HepG2 (cell line): ENCODE measurements around the gene TIMELESS. TPM values are rescaled to one million over a fixed set of nuclear protein-coding genes. Genes with fewer than 3 reads are reported as not detected.
A peak's percentile ranks its signal among the peaks of the same experiment; 100 is the strongest.

Experiments
- FUBP1 ChIP-seq: sonication (generic); formaldehyde crosslinking; IDR thresholded peaks from 2 replicates; pipeline ENCODE4 v1.5.1; 2020; ENCODE audit warnings: missing genetic modification reagents, mild to moderate bottlenecking, borderline replicate concordance
- GPBP1L1 ChIP-seq: sonication (generic); formaldehyde crosslinking; IDR thresholded peaks from 2 replicates; pipeline ENCODE4 v1.5.0; 2020; ENCODE audit warnings: mild to moderate bottlenecking, missing genetic modification reagents
- GTF3A ChIP-seq: sonication (generic); formaldehyde crosslinking; conservative IDR thresholded peaks from 2 replicates; pipeline ENCODE4 v1.4.0; 2020; ENCODE audit warnings: mild to moderate bottlenecking, missing genetic modification reagents
- HDAC2 ChIP-seq: sonication (generic); formaldehyde crosslinking; IDR thresholded peaks from 2 replicates; pipeline ENCODE4 v1.4.0; 2020; ENCODE audit warnings: missing genetic modification reagents
- JARID2 ChIP-seq: sonication (generic); formaldehyde crosslinking; IDR thresholded peaks from 2 replicates; pipeline ENCODE4 v1.8.1; 2023; ENCODE audit warnings: missing genetic modification reagents, inconsistent platforms; ENCODE audit not compliant: insufficient replicate concordance
- MYNN ChIP-seq: sonication (generic); formaldehyde crosslinking; IDR thresholded peaks from 2 replicates; pipeline ENCODE4 v1.4.0; 2020; ENCODE audit warnings: mild to moderate bottlenecking, low read depth, missing genetic modification reagents
- NCOA2 ChIP-seq: sonication (generic); formaldehyde crosslinking; IDR thresholded peaks from 2 replicates; pipeline ENCODE4 v1.8.0; 2022; ENCODE audit warnings: inconsistent platforms
- RCOR2 ChIP-seq: IDR thresholded peaks from 2 replicates; pipeline ENCODE4 v1.6.1; 2016; ENCODE audit warnings: missing biosample characterization, missing genetic modification reagents
- RXRB ChIP-seq: IDR thresholded peaks from 2 replicates; pipeline ENCODE4 v1.6.1; 2016; ENCODE audit warnings: borderline replicate concordance, missing genetic modification reagents, missing compliant biosample characterization
- TEF ChIP-seq: sonication (generic); formaldehyde crosslinking; IDR thresholded peaks from 2 replicates; pipeline ENCODE4 v1.5.0; 2020; ENCODE audit warnings: missing genetic modification reagents
- THAP9 ChIP-seq: sonication (generic); formaldehyde crosslinking; IDR thresholded peaks from 2 replicates; pipeline ENCODE4; 2020; ENCODE audit warnings: missing genetic modification reagents, mild to moderate bottlenecking, borderline replicate concordance
- ZBTB33 ChIP-seq: sonication (generic); formaldehyde crosslinking; IDR thresholded peaks from 2 replicates; pipeline ENCODE4 v1.4.0; 2020; ENCODE audit warnings: missing genetic modification reagents
- ZMYM4 ChIP-seq: sonication (generic); formaldehyde crosslinking; IDR thresholded peaks from 2 replicates; pipeline ENCODE4 v1.8.1; 2023; ENCODE audit warnings: mild to moderate bottlenecking, missing genetic modification reagents
- ZNF205 ChIP-seq: IDR thresholded peaks from 2 replicates; pipeline ENCODE4 v1.6.1; 2018; ENCODE audit warnings: missing biosample characterization, missing genetic modification reagents
- ZNF264 ChIP-seq: sonication (generic); formaldehyde crosslinking; IDR thresholded peaks from 2 replicates; pipeline ENCODE4 v1.4.0; 2020; ENCODE audit warnings: missing genetic modification reagents
- ZNF337 ChIP-seq: sonication (generic); formaldehyde crosslinking; IDR thresholded peaks from 2 replicates; pipeline ENCODE4 v1.5.1; 2020; ENCODE audit warnings: missing genetic modification reagents, low read depth, mild to moderate bottlenecking, borderline replicate concordance
- ZNF460 ChIP-seq: sonication (generic); formaldehyde crosslinking; IDR thresholded peaks from 2 replicates; pipeline ENCODE4 v1.5.1; 2020; ENCODE audit warnings: missing genetic modification reagents, mild to moderate bottlenecking, borderline replicate concordance
- ZNF576 ChIP-seq: sonication (generic); formaldehyde crosslinking; IDR thresholded peaks from 2 replicates; pipeline ENCODE4 v1.4.0; 2020; ENCODE audit warnings: mild to moderate bottlenecking, missing genetic modification reagents
- ZNF749 ChIP-seq: sonication (generic); formaldehyde crosslinking; IDR thresholded peaks from 2 replicates; pipeline ENCODE4 v1.8.0; 2022; ENCODE audit warnings: mild to moderate bottlenecking, missing genetic modification reagents, moderate library complexity, borderline replicate concordance
- polyA plus RNA-seq, 8 experiments: library from polyadenylated mRNA; depleted of rRNA in 3 of 8; stranded (reverse) in 7 of 8; unstranded in 1 of 8; fragments of >200 nt; fragmentation: Illumina TruSeq in 4 of 8; extraction: Trizol in 4 of 8; gene quantifications; 2 replicates each; pipeline versions ENCODE4 v1.2.1 to v1.2.3, GENCODE V29; 2011 to 2016; ENCODE audit warnings: low read depth in 4 of 8, missing spikeins in 1 of 8, mixed read lengths in 1 of 8; ENCODE audit not compliant: insufficient read depth in 1 of 8
- total RNA-seq, 5 experiments: library from RNA; depleted of rRNA; stranded (reverse); fragments of >200 nt; fragmentation: Illumina TruSeq; extraction: Trizol; gene quantifications; 2 replicates each; pipeline ENCODE4 v1.2.3, GENCODE V29; 2016; ENCODE audit warnings: low read depth in 1 of 5

Gene TIMELESS
- total and polyA plus RNA-seq, 2 of the 13 experiments (the other 11 are each of a cell fraction or from before 2014, with no cell fraction given), result 4.0 to 20.3 TPM

- TF ChIP-seq GTF3A, result 0 out of 2 replicates have a peak, but pooled peaks have one; percentile 13
- peak; percentile 63 for TF ChIP-seq RXRB (CRISPR knock-in tag)
- TF ChIP-seq ZMYM4, result peak; percentile 98
- TF ChIP-seq ZBTB33 (CRISPR knock-in tag), result peak; percentile 42; the same call in 1 of the 2 replicates
- peak; percentile 72 for TF ChIP-seq NCOA2 (CRISPR knock-in tag)
- no peak for TF ChIP-seq FUBP1 (CRISPR knock-in tag)
- no peak for TF ChIP-seq GPBP1L1 (CRISPR knock-in tag)
- TF ChIP-seq ZNF264, result 0 out of 2 replicates have a peak, but pooled peaks have one; percentile 45
- peak; percentile 33 for TF ChIP-seq JARID2
- no peak; the same call in 1 of the 2 replicates for TF ChIP-seq MYNN (CRISPR knock-in tag)
- TF ChIP-seq ZNF337 (CRISPR knock-in tag), result peak; percentile 80; the same call in 1 of the 2 replicates
- peak; percentile 62; the same call in 1 of the 2 replicates for TF ChIP-seq ZNF749 (CRISPR knock-in tag)
- no peak for TF ChIP-seq ZNF460 (CRISPR knock-in tag)
- 0 out of 2 replicates have a peak, but pooled peaks have one; percentile 21 for TF ChIP-seq RCOR2 (CRISPR knock-in tag)
- TF ChIP-seq THAP9 (CRISPR knock-in tag), result peak; percentile 88; the same call in 1 of the 2 replicates
- peak; percentile 81 for TF ChIP-seq ZNF205 (CRISPR knock-in tag)
- no peak for TF ChIP-seq ZNF576
- peak; percentile 93 for TF ChIP-seq HDAC2 (CRISPR knock-in tag)
- no peak for TF ChIP-seq TEF (CRISPR knock-in tag)
Measured at GRCh38 chr12:56468216-56469006, 19.2 kb upstream of the TIMELESS start, which contains the start of gene SPRYD4 (continued).
